Psoas muscle (tissue), 8 donors: ENCODE measurements around the gene TRAF3IP3. TPM values are rescaled to one million over a fixed set of nuclear protein-coding genes. Genes with fewer than 3 reads are reported as not detected.

ENCODE experiments used
- ATAC-seq, 4 donors: fragments of 200-7000 bp; cut with Tn5 transposase; one replicate each; pipeline ENCODE4 v1.9.1; 2020; ENCODE audit warnings: moderate library complexity in 3 of 4, mild to moderate bottlenecking in 2 of 4
- DNase-seq, 2 donors: peaks; one replicate each; pipeline ENCODE4 v3.0.0-alpha.2; 2020
- H3K27ac ChIP-seq: fragments of 200-600 bp; one replicate; pipeline ENCODE4 v1.8.0; 2022
- H3K27me3 ChIP-seq, 3 donors: fragments of 200-600 bp in 1 of 3; one replicate each; pipeline versions ENCODE4 v1.6.1 to v1.8.0; 2013 to 2022; ENCODE audit warnings: low read length in 2 of 3, mild to moderate bottlenecking in 2 of 3, moderate library complexity in 1 of 3; ENCODE audit not compliant: insufficient read depth in 3 of 3
- H3K36me3 ChIP-seq, 2 donors: fragments of 200-600 bp in 1 of 2; one replicate each; pipeline versions ENCODE4 v1.6.1 to v1.8.0; 2013 to 2022; ENCODE audit warnings: low read depth in 1 of 2, mild to moderate bottlenecking in 1 of 2, moderate library complexity in 1 of 2; ENCODE audit not compliant: insufficient read depth in 1 of 2
- H3K4me1 ChIP-seq: fragments of 200-600 bp; one replicate; pipeline ENCODE4 v1.8.0; 2022
- H3K4me3 ChIP-seq: fragments of 200-600 bp; one replicate; pipeline ENCODE4 v1.8.0; 2022; ENCODE audit warnings: mild to moderate bottlenecking
- H3K9me3 ChIP-seq: fragments of 200-600 bp; one replicate; pipeline ENCODE4 v1.8.0; 2022
- CTCF ChIP-seq: fragments of 200-600 bp; IDR thresholded peaks from one replicate; pipeline ENCODE4 v1.8.0; 2022; ENCODE audit warnings: antibody characterized with exemption
- WGBS, 3 donors: extraction: QIAGEN DNeasy Blood & Tissue Kit; methylation state at CpG; one replicate each; pipeline versions ENCODE4 v1.1.6 to v1.1.7; 2013; 5-methylcytosine and 5-hydroxymethylcytosine counted together
- intact Hi-C, 2 donors: fragments of 100-400 bp; cut with DNase I; formaldehyde crosslinking; loops; one replicate each; pipeline versions ENCODE4 v1.11.0 to v1.14.2; 2022
- polyA plus RNA-seq, 3 donors: library from polyadenylated mRNA; stranded (reverse); fragments of 200-250 nt; gene quantifications; one replicate each; pipeline ENCODE4 v1.2.3, GENCODE V29; 2013
- total RNA-seq, 4 donors: library from RNA; stranded (reverse); fragmentation: NEBNext Ultra II Directional in 2 of 4; extraction: Animal tissue kit (Norgen Biotek cat#: 25700) in 2 of 4; gene quantifications; one replicate each; pipeline versions ENCODE4 v1.2.1 to v1.2.4, GENCODE V29; 2021 to 2023
- donor health status: healthy with polysubstance abuse.
- donor health status: DM: no; HTN: no; CAD: no; lungs with moderate emphysema.
- donor health status: Bipolar disorder and iron deficiency.
- donor health status: healthy.
- donor health status: DM: yes; HTN: yes; CAD: no.
- donor health status: DM: no; HTN: no; CAD: no.
- donor health status: DM: no; HTN: no; CAD: no.
- donor health status: DM: yes; HTN: yes; CAD: no.

TRAF3IP3 gene
- total and polyA plus RNA-seq, 7 donors: 0.23 to 2.0 (median 0.84) TPM

- no peak for DNase-seq
- Histone ChIP-seq H3K4me3 (no peak overlapping the region), H3K27me3 (no peaks in the 10 kb centered on the region), H3K4me1 (no peaks in the 10 kb centered on the region), H3K36me3 (peaks cover 0 to 4% of the 10 kb centered on the region in 2 donors), H3K27ac (no peak overlapping the region), H3K9me3 (no peaks in the 10 kb centered on the region)
- intact Hi-C loops: no loop called here
- no peak for ATAC-seq
- 86 to 95% (median 88%) methylated on average over 1 of the region's 1 CpG for WGBS, 3 donors
- no peak for TF ChIP-seq CTCF
Observed at GRCh38 chr1:209774592-209774991, 18.7 kb downstream of the TRAF3IP3 start.

GRCh38 chr1:209775678-209776077, 19.8 kb downstream of the TRAF3IP3 start:
- peaks cover 0 to 4% of the 10 kb centered on the region in 2 donors for H3K36me3 ChIP-seq
- 53 to 62% (median 61%) methylated on average over 2 of the region's 2 CpGs for WGBS, 3 donors
- H3K27me3 ChIP-seq: no peaks in the 10 kb centered on the region
- ATAC-seq: no peak
- no peak for DNase-seq
- intact Hi-C loops: no loop called here
- H3K27ac ChIP-seq: no peak overlapping the region
- H3K4me1 ChIP-seq: no peaks in the 10 kb centered on the region
- H3K9me3 ChIP-seq: no peaks in the 10 kb centered on the region
- no peak overlapping the region for H3K4me3 ChIP-seq
- TF ChIP-seq CTCF: no peak

GRCh38 chr1:209777587-209777986, 21.7 kb downstream of the TRAF3IP3 start:
- 69 to 84% (median 78%) methylated on average over 2 of the region's 2 CpGs for WGBS, 3 donors
- peak in 1 of 4 donors; percentile 35 for ATAC-seq
- no peaks in the 10 kb centered on the region for H3K27me3 ChIP-seq
- intact Hi-C loops: no loop called here
- H3K4me1 ChIP-seq: no peaks in the 10 kb centered on the region
- H3K36me3 ChIP-seq: peaks cover 0 to 4% of the 10 kb centered on the region in 2 donors
- H3K9me3 ChIP-seq: no peaks in the 10 kb centered on the region
- no peak overlapping the region for H3K4me3 ChIP-seq
- no peak for DNase-seq
- no peak overlapping the region for H3K27ac ChIP-seq
- TF ChIP-seq CTCF: no peak

GRCh38 chr1:209778102-209778501, 22.2 kb downstream of the TRAF3IP3 start:
- no peak overlapping the region for H3K27ac ChIP-seq
- H3K27me3 ChIP-seq: no peaks in the 10 kb centered on the region
- WGBS, 3 donors: 88 to 96% (median 96%) methylated on average over 1 of the region's 1 CpG
- DNase-seq (no peak), ATAC-seq (no peak)
- H3K4me3 ChIP-seq: no peak overlapping the region
- peaks cover 0 to 4% of the 10 kb centered on the region in 2 donors for H3K36me3 ChIP-seq
- H3K9me3 ChIP-seq: no peaks in the 10 kb centered on the region
- peaks cover 2% of the 10 kb centered on the region for H3K4me1 ChIP-seq
- intact Hi-C loops: no loop called here
- TF ChIP-seq CTCF: no peak

- Histone ChIP-seq H3K4me3 (no peak overlapping the region), H3K4me1 (peaks cover 11% of the 10 kb centered on the region), H3K9me3 (no peaks in the 10 kb centered on the region), H3K27ac (no peak overlapping the region), H3K36me3 (peaks cover 0 to 4% of the 10 kb centered on the region in 2 donors), H3K27me3 (no peaks in the 10 kb centered on the region)
- DNase-seq: no peak
- no peak for ATAC-seq
- no peak for TF ChIP-seq CTCF
- 83 to 94% (median 93%) methylated on average over 4 of the region's 4 CpGs for WGBS, 3 donors
- intact Hi-C loops: no loop called here
Observed at GRCh38 chr1:209780268-209780667, 24.4 kb downstream of the TRAF3IP3 start.
